NCI-H748 (cell line): ENCODE results near the gene GCK.
"Not testable (repeated sequence)": the region's sequence is repeated elsewhere in the genome, so short reads cannot be mapped to it uniquely, and the experiment has no call there.

Experiments
- DNase-seq: peaks from one replicate; lab custom pipeline; 2025; ENCODE audit not compliant: unreplicated experiment; lab: John Stamatoyannopoulos, UW

GCK gene

GRCh38 chr7:44206008-44206407, 16.8 kb upstream of the GCK start:
- no peak for DNase-seq

GRCh38 chr7:44201813-44202212, 12.6 kb upstream of the GCK start:
- DNase-seq, result no peak

GRCh38 chr7:44200699-44201461, 11.6 kb upstream of the GCK start, which contains the start of gene YKT6:
TSS of gene YKT6 (plus strand) at chr7:44200978. CDS start at chr7:44201136, 158 bp downstream.
- peak; percentile 97 for DNase-seq

- DNase-seq, result not testable (repeated sequence)
Observed at GRCh38 chr7:44200163-44200562, 10.9 kb upstream of the GCK start.

GRCh38 chr7:44197474-44197873, 8.2 kb upstream of the GCK start:
- DNase-seq, result no peak

- peak; percentile 63 for DNase-seq
Observed at GRCh38 chr7:44196450-44196872, 7.2 kb upstream of the GCK start.

GRCh38 chr7:44195889-44196288, 6.7 kb upstream of the GCK start:
- no peak for DNase-seq

GRCh38 chr7:44194562-44195145, 5.4 kb upstream of the GCK start:
- DNase-seq, result no peak

- no peak for DNase-seq
Observed at GRCh38 chr7:44194069-44194468, 4.8 kb upstream of the GCK start.

- DNase-seq, result no peak
Observed at GRCh38 chr7:44193011-44193802, 4.0 kb upstream of the GCK start.

- no peak for DNase-seq
Observed at GRCh38 chr7:44191171-44191570, 1.9 kb upstream of the GCK start.

GRCh38 chr7:44189993-44190872, 994 bp upstream of the GCK start:
- no peak for DNase-seq

GRCh38 chr7:44188480-44189225, 586 bp downstream of the GCK start:
- DNase-seq, result no peak

GRCh38 chr7:44187636-44188416, 1.4 kb downstream of the GCK start:
- no peak for DNase-seq

- DNase-seq, result no peak
Observed at GRCh38 chr7:44186736-44187135, 2.5 kb downstream of the GCK start.

- peak; percentile 76 for DNase-seq
Observed at GRCh38 chr7:44185729-44186128, 3.5 kb downstream of the GCK start.

- DNase-seq, result no peak
Observed at GRCh38 chr7:44184873-44185446, 4.3 kb downstream of the GCK start.

GRCh38 chr7:44184206-44184872, 4.9 kb downstream of the GCK start:
- DNase-seq, result no peak

- DNase-seq, result no peak
Observed at GRCh38 chr7:44183386-44183785, 5.9 kb downstream of the GCK start.
